ENCODE results near the gene EXOG.

DNA sequence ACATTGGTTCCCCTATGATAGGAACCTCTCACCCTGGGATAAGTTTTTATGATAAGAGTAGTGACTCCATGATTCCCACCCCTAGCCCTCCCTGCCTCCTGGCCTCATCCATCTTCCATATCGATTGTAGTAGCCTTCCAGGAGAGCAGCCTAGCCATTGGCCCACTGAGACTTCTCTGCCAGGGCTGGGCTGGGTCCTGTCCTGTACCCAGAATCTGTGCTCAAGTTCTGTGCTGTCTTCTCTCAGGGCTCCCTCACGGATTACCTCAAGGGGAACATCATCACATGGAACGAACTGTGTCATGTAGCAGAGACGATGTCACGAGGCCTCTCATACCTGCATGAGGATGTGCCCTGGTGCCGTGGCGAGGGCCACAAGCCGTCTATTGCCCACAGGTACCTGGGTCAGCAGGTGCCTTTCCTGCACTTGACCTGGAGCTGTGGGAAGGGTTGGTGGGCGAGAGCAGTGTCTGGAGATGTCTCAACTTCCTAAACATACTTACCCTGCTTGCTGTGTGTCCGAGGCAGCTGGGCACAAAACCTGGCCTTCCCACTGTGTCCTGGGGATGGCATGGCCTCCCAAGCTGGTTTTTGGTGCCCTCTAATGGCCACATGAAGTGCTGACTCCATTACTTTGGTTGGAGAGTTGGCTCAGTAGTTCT, 16.6 kb upstream of the EXOG start:
- TF ChIP-seq, protein P1, sequence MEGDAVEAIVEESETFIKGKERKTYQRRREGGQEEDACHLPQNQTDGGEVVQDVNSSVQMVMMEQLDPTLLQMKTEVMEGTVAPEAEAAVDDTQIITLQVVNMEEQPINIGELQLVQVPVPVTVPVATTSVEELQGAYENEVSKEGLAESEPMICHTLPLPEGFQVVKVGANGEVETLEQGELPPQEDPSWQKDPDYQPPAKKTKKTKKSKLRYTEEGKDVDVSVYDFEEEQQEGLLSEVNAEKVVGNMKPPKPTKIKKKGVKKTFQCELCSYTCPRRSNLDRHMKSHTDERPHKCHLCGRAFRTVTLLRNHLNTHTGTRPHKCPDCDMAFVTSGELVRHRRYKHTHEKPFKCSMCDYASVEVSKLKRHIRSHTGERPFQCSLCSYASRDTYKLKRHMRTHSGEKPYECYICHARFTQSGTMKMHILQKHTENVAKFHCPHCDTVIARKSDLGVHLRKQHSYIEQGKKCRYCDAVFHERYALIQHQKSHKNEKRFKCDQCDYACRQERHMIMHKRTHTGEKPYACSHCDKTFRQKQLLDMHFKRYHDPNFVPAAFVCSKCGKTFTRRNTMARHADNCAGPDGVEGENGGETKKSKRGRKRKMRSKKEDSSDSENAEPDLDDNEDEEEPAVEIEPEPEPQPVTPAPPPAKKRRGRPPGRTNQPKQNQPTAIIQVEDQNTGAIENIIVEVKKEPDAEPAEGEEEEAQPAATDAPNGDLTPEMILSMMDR (IDR thresholded peaks at IDR 0.05; ENCODE audit: low read depth, low read length, poor library complexity, severe bottlenecking) = peak; percentile 91
- no peak for TF ChIP-seq EZH2phosphoT487 (IDR thresholded peaks at IDR 0.05; ENCODE audit: borderline replicate concordance, low read length)

Measured in DOHH2 (cell line).